HG02943 (cell line): ENCODE measurements around the gene RPA3.

Experiments used
- ATAC-seq: cut with Tn5 transposase; IDR thresholded peaks from one replicate; pipeline ENCODE4 v1.9.1; 2021; ENCODE audit warnings: mild to moderate bottlenecking, low read depth, moderate library complexity; ENCODE audit not compliant: unreplicated experiment

Gene RPA3

DNA sequence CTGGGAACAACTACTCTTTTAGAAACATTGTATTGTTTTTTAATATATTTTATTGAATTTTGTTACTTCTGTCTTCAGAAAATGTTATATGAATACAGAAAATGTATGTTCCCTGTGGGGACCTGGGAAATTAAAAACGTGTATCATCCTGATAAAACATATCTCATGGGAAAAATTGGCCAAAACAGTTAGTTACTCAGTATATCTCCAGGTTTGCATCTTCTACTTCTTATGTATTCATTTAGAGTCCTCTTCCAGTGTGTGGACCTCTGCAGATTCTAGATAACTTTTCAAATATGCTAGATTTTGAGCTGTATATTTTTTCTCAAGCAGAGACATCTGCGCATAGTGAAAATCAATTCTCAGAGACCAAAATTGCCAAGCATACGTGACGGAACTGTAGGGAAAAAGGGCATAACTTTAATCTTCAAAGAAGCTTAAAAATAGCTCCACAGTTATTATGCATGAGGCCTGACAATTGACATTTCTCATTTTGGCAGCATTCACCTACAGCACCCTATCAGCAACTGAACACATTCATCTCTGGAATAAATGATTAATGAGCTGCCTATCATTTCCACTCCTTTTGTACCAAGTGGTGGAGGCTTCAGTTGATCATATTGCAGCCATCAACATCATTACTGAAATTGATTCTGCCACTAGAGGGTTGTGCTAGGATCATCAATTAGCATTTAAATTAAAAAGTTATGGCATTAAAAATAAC, 104.2 kb downstream of the RPA3 start:
- no peak for ATAC-seq

GRCh38 chr7:7613210-7613609, 105.2 kb downstream of the RPA3 start:
- no peak for ATAC-seq

- no peak for ATAC-seq
Observed at GRCh38 chr7:7612519-7612918, 105.9 kb downstream of the RPA3 start.

- ATAC-seq = no peak
Observed at GRCh38 chr7:7609330-7609729, 109.1 kb downstream of the RPA3 start.

- no peak for ATAC-seq
Observed at GRCh38 chr7:7607010-7607409, 111.4 kb downstream of the RPA3 start.

- ATAC-seq = no peak
Observed at GRCh38 chr7:7596176-7596575, 122.2 kb downstream of the RPA3 start.

DNA sequence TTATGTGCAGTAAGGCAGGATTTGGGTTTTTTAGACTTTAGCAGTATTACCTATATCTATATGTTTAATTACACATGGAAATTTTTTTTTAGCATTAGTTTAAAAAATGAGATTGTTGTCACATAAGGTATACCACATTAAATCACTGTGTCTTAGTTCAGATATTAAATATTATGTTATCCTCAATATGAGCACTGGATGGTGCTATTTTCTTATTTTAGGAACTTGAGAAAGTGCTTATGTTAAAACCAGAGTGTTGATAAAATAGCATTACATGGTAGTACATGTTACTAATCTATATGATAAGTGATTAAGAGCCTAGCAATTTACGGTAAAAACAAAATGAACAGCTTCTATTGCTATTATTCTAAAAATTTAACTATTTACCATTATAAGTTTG, 123.0 kb downstream of the RPA3 start:
- no peak for ATAC-seq
